NB4 (cell line): ENCODE data around the gene RCN2.

ENCODE experiments used
- CTCF ChIP-seq: IDR thresholded peaks from one replicate; pipeline ENCODE4 v1.5.1; 2012; ENCODE audit warnings: low read depth, low read length
- MAX ChIP-seq: IDR thresholded peaks from 2 replicates; pipeline ENCODE4 v1.6.1; 2011; ENCODE audit warnings: low read depth, low read length
- POLR2A ChIP-seq: IDR thresholded peaks from 2 replicates; pipeline ENCODE4 v1.6.1; 2011; ENCODE audit warnings: mild to moderate bottlenecking; ENCODE audit not compliant: insufficient read length; ENCODE audit errors: extremely low read depth

GRCh38 chr15:76953913-76954312 lies 22.4 kb downstream of the RCN2 start:
- TF ChIP-seq CTCF: no peak
- no peak for TF ChIP-seq POLR2A
- TF ChIP-seq MAX: no peak
